ENCODE data around the gene OPALIN.
"Not testable (repeated sequence)": the region's sequence is repeated elsewhere in the genome, so short reads cannot be mapped to it uniquely, and the experiment has no call there.

OPALIN gene

GRCh38 chr10:96334616-96335526, 23.9 kb downstream of the OPALIN start:
- no peak for DNase-seq

DNA sequence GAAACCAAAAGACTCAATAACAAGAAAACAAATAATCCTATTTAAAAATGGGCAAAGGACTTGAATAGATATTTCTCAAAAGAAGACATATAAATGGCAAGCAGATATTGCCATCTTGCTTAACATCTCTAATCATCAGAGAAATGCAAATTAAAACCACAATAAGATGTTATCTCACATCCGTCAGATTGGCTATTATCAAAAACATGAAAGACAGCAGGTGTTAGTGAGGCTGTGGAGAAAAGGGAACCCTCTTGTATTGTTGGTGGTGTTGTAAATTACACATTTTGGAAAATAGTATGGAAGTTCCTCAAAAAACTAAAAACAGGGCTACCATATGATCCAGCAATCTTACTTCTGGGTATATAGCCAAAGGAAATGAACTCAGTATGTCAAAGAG, 25.7 kb downstream of the OPALIN start:
- DNase-seq = no peak

- no peak for DNase-seq
These were observed 31.3 kb downstream of the OPALIN start for GRCh38 chr10:96327462-96327861.

GRCh38 chr10:96325719-96326373, 33.0 kb downstream of the OPALIN start:
- DNase-seq = no peak

- no peak for DNase-seq
These were observed 34.4 kb downstream of the OPALIN start for GRCh38 chr10:96324447-96324846.

DNA sequence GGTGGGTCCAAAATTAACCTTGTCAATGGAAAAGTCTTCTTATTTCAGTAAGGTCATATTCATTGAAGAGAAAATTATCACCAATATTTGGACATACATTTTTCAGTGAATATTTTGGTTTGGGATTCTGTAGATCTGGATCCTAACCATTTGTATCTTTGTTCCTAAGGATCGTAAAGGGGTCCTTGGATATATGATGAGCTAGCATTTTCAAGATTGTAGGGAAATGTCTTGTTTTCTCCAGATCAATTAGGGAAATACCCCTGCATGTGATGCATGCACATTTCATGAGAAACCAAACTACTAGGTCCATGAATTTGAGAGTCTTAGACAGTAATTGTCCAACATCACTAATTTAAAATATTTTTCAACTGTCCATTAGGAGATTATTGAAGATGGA, 36.5 kb downstream of the OPALIN start:
- DNase-seq = no peak

DNA sequence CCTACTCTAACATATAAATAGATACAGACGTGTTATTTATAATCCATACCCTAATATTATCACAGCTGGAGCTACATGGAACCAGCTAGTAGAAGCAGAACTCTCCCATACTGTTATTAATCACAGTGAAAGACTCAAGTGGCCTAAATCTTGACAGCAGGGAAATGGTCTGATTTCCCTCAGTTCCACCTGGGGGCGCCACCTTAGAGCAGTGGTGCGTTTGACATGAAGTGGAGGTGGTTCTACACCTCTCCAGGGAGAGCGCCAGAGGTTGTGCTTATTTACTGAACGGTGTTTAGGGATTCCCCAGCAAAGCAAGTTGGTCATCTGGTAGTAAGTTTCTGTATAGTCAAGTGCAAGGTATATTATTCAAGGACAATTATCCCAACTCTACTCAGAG, 37.0 kb downstream of the OPALIN start:
- no peak for DNase-seq

DNA sequence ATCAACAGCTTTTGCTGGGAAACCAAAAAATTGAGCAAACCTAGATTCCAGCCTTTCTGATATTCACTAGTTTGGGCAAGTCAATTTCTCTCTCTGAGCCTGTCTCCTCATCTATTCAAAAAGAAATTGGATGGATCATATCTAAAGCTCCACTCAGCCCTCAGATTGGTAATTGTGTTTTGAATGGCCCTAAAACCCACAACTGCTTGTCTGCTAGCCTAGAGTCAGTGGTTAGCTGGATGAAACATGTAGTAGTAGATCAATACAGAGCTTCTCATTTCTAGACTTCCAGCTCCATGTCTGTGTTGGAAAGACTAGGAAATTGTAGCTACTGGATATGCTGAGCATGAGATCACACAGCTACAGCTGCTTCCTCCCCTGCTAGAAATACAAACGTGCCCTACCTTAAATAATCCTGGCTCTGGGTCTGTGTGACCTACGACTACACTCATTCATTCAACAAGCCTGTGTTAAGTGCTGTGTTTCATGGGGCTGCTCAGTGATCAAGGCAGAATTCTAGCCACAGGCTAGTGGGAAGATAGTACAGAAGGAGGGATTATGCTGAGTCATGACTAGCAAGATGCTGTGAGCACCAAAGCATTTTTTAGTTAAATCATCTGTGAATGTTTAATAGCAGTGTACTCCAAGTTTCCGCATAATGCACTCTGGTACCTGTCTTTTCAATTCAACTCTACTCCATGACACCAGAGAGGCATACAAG, 38.9 kb downstream of the OPALIN start:
- no peak for DNase-seq

DNA sequence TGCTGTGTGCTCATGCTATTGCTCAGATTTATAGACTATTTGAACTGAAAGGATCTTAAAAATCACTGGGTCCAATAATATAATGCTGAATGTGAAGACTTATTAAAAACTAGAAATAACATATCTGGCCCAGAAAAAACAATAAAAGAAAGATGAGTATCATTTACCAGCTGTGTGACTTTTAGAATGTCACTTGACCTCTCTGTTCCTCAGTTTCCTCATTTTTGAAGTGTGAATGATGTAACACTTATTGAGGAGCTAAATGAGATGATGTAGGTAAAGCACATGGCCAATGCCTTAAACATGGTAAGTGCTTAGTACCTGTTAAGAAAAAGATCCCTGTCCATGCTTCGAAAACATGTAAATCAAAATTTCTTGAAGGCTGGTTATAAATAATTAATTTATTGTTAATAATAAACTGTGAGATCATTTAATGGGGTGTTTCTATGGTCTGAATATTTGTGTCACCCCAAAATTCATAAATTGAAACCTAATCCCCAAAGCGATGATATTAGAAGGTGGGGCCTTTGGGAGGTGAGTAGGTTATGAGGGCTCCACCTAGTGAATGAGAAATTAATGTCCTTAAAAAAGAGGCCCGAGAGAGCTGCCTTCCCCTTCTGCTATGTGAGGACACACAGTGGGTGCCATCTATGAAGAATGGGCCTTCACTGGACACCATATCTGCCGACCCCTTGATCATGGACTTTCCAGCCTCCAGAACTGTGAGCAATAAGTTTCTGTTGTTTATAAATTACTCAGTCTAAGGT, 41.6 kb downstream of the OPALIN start:
- DNase-seq = no peak

GRCh38 chr10:96313344-96313743, 45.5 kb downstream of the OPALIN start:
- DNase-seq = no peak

DNA sequence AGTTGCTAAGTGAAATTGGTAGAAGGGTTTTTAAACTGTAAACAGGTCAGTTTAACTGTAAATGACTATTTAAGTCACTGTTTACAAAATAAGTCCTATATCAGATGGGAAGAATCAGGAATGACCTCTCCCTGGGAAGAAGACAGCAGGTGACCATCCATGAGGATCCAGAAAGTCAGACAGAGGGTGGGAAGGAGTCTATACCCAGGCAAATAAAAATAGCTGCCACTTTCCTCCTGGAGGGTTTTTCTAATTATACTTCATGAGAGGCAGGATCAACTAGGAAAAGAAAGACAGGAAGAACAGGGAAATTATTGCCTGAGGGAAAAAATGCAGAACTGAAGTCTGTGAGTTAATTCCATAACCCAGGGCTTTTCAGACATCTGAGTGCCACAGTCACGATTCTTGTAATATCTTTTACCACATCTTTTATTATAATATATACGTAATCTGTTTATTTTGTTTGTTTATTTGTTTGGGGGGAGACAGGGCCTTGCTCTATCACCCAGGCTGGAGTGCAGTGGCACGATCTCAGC, 47.6 kb downstream of the OPALIN start:
- DNase-seq = no peak

- DNase-seq = no peak
These were observed 48.5 kb downstream of the OPALIN start for GRCh38 chr10:96310321-96310669.

- DNase-seq = no peak
These were observed 49.0 kb downstream of the OPALIN start for GRCh38 chr10:96309628-96310320.

- DNase-seq = not testable (repeated sequence)
These were observed 49.9 kb downstream of the OPALIN start for GRCh38 chr10:96308854-96309253.

GRCh38 chr10:96306516-96306915, 52.3 kb downstream of the OPALIN start:
- DNase-seq = no peak

GRCh38 chr10:96305019-96305418, 53.8 kb downstream of the OPALIN start:
- no peak for DNase-seq

GRCh38 chr10:96304230-96304629, 54.6 kb downstream of the OPALIN start, which contains the start of gene DNTT:
Gene DNTT (plus strand): TSS chr10:96304434. CDS start chr10:96304498, 64 bp downstream.
- no peak for DNase-seq

DNA sequence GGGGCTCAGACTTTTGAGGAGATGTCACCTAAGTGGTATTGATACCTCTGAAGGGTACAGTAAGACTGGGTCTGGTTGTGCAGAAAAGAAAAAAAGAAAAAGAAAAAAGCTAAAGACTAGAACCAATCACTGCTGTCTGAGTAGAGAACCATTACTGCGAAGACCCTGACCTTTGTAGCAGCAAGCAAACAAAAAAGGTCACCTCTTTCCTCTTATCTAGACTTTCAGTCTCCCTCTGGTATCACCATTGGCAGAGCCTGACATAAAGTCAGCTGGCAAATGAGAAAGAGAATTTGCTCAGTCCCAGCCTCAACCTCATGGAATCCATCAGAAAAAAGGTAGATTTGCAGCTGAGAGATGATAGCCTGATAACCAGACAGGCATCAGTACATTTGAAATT, 57.2 kb downstream of the OPALIN start:
- no peak for DNase-seq

- no peak for DNase-seq
These were observed 59.4 kb downstream of the OPALIN start for GRCh38 chr10:96299383-96299782.

- DNase-seq = no peak
These were observed 60.4 kb downstream of the OPALIN start for GRCh38 chr10:96298362-96298761.

GRCh38 chr10:96297486-96297885, 61.3 kb downstream of the OPALIN start:
- no peak for DNase-seq

DNA sequence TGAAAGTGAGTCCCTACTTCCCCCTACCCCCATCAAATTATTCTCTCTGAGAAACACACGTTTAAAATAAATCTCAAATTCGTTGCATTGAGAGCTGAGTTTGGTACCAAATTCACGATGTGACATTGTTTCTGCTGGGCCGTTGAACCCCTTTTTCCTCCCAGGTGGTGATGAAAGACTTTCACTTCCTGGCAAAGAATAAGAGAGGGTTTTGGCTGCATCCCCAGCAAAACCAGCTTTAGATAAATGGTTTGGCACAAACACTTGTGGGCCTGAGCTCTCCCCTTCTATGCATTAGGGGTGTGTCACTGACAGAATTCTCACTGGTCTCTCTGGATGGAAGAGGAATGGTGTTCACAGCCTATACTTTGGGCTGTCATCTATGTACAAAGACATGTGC, 63.3 kb downstream of the OPALIN start:
- no peak for DNase-seq

All from activated CD8-positive, alpha-beta memory T cell treated with anti-CD3 and anti-CD28 coated beads, Interleukin-2, amount 50 U/mL, for 4 hours (primary cell).